Activated CD4-positive, alpha-beta T cell treated with anti-CD3 and anti-CD28 coated beads for 48 hours (primary cell): ENCODE results near the gene TMEM95.
A peak's percentile ranks its signal among the peaks of the same experiment; 100 is the strongest.

Experiments used
- DNase-seq: peaks from one replicate; pipeline ENCODE4 v3.0.0-alpha.2; 2020

The TMEM95 gene

GRCh38 chr17:7382901-7383300 is 27.9 kb downstream of the TMEM95 start:
- no peak for DNase-seq

- no peak for DNase-seq
Observed at GRCh38 chr17:7383371-7383741, 28.4 kb downstream of the TMEM95 start.

GRCh38 chr17:7383742-7384488 is 29.0 kb downstream of the TMEM95 start:
- DNase-seq = peak; percentile 84

DNA sequence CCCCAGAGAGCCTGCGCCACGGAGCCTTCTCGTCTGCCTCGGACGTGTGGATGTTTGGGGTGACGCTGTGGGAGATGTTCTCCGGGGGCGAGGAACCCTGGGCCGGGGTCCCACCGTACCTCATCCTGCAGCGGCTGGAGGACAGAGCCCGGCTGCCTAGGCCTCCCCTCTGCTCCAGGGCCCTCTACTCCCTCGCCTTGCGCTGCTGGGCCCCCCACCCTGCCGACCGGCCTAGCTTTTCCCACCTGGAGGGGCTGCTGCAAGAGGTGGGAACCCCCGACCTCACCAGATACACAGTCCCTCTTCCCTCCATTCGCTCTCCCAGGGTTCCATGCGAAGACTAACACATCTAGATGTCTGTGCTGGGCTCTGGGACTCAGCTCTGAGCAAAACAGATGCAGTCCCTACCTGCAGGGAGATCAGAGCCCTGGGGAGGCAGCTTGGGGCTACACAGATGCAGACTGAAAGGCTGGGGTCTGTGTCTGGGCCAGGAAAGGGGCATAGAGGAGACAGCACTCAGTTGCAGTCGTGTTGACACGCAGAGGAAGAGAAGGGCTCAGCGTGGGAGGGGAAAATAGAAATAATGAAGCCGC is 29.6 kb downstream of the TMEM95 start:
- no peak for DNase-seq

- no peak for DNase-seq
Observed at GRCh38 chr17:7388856-7389255, 33.9 kb downstream of the TMEM95 start.

GRCh38 chr17:7389924-7390910 is 35.3 kb downstream of the TMEM95 start:
- no peak for DNase-seq

DNA sequence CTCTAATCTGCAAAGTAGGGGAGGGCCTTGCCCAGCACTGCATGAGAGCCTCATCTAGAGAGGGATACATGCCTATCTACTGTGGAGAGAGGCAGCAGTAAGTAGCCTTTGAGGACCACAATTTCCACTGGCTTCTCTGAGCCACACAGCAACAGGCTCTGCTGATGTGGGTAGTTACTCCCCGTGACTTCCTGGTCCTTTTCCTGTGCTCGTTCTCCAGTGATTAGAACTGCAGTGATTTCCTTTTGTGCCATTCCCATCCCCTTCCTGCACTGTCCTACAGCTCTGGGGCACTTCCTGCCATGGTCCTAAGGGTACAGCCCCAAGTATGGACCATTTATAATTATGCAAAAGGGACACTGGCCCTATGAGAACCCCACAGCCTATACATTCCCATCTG is 36.4 kb downstream of the TMEM95 start:
- no peak for DNase-seq

DNA sequence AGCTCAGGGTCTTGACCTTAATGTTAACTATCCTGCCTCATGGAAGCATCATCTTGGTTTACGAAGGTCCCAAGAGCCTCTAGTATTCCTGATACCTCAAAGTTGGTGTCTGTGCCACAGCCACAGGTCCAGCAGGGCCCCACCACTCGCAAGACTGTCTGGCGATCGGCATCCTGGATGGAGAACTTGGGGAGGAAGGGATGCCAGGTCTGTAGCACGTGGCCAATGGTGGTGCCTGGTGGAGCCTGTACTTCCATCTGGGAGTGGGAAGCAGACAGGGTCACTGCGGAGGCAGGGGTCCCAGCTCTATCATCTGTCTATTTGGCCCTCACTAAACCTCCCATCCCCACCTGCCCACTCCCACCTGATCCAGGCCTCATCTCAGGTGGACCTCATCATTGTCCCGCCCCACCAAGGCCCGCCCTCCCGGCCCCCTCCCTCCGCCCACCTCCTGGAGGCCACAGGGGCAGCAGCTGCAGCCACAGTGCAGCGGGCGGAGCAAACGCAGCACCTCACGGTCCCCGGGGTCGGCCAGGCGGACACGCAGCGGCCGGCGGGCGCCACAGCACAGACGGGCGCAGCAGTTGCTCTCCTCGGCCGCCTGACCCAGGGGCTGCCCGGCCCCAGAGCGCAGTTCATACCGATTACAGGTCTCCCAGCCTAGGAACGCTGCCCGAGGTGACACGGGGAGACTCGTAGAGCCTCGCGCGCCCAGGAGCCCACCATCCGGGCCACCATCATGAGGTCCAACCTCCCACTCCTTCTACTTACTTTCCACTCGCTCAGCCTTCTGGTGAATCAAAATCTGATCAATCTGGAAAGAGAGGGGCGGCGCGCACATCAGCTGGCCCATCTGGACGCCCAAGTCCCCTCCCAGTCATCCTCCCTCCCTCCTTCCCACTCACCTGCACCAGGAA is 38.0 kb downstream of the TMEM95 start:
- no peak for DNase-seq

DNA sequence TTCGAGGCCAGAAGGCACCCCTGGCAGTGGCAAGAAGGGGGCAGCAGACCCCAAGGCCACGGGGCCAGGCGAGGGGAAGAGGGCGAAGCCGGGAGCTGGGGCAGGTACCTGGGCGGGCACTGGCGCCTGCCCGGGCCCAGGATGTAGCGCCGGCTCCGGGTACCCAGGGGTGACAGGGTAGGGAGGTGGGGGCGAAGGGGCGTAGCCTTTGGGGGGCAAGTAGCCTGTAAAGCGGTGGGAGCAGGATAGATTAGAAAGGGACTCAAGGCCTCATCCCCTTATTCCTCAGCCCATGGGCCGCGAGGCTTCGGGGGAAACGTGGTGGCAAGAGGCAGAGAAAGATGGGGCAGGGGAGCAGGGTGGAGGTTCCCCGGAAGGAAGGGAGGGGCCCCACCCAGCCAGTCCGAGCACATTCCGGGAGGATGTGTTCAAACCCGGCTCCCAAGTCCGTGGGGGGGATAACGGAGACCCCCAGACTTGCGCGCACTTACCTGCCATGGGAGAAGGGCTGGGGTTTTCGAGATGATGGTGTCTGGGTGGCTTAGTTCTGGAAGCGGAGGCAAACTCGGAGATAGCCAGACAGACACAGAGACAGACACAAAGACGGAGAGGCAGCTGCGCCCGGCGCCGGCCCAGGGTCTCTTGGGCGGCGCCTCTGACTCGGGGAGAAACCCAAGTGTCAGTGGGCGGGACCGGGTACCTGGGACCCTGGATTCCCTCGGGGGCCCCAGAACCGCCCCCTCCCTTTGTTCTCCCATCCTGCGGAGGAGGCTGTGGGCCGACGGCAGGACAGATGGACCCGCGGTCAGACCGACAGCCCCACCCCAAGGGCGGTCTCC is 38.9 kb downstream of the TMEM95 start:
- peak; percentile 66 for DNase-seq

- DNase-seq = peak; percentile 86
Observed at GRCh38 chr17:7394452-7395191, 39.7 kb downstream of the TMEM95 start, which contains the start of gene PLSCR3. PLSCR3 (minus strand) TSS chr17:7394525; CDS start chr17:7394110, 415 bp downstream.

DNA sequence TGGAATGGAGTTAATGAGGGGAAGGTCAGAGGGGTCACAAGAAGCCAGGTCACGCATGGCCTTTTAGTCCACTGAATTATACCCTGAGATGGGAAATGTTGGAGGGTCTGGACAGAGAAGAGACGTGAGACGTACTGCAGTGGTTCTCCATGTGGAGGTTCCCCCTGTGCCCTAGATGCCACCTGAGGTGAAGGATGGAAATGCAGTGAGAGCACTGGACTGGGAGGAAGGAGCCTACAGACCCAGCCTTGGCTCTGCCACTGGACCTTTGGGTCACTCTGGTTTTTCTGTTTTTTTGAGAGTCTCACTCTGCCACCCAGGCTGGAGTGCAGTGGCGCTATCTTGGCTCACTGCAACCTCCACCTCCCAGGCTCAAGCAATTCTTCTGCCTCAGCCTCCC is 41.2 kb downstream of the TMEM95 start:
- no peak for DNase-seq

GRCh38 chr17:7398612-7399011 is 43.7 kb downstream of the TMEM95 start:
- DNase-seq = no peak

GRCh38 chr17:7403043-7403726 is 48.2 kb downstream of the TMEM95 start:
- DNase-seq = peak; percentile 31

- DNase-seq = no peak
Observed at GRCh38 chr17:7403727-7403976, 48.7 kb downstream of the TMEM95 start.

GRCh38 chr17:7403977-7404736 is 49.2 kb downstream of the TMEM95 start, which contains the start of gene TMEM256:
TMEM256 (minus strand) TSS chr17:7404097; CDS start chr17:7404084, 13 bp downstream.
- DNase-seq = peak; percentile 96

- DNase-seq = peak; percentile 72
Observed at GRCh38 chr17:7404737-7405349, 49.9 kb downstream of the TMEM95 start.

- DNase-seq = no peak
Observed at GRCh38 chr17:7405350-7406234, 50.6 kb downstream of the TMEM95 start.
